ENCODE data around the gene JCHAIN. TPM values are rescaled to one million over a fixed set of nuclear protein-coding genes. Genes with fewer than 3 reads are reported as not detected.

Gene JCHAIN
- total and polyA plus RNA-seq, 2 of the 13 experiments (the other 11 are each of a cell fraction or from before 2014, with no cell fraction given) = not detected

- H3K36me3 ChIP-seq (replicated peaks in 1 of 2; ENCODE audit: control insufficient read depth in 1 of 2, insufficient read depth in 2 of 2, low read length in 2 of 2) = no peaks in the 10 kb centered on the region
- no peak overlapping the region for H3K27ac ChIP-seq (ENCODE audit: extremely low read length, insufficient read depth, low read length)
- TF ChIP-seq MIER3 (CRISPR knock-in tag; IDR thresholded peaks at IDR 0.05; ENCODE audit: borderline replicate concordance) (no peak), ATF7 (IDR thresholded peaks at IDR 0.05) (no peak), ATF7 (CRISPR knock-in tag; IDR thresholded peaks at IDR 0.05) (no peak), ZNF296 (CRISPR knock-in tag; conservative IDR thresholded peaks at IDR 0.05) (no peak), PATZ1 (CRISPR knock-in tag; IDR thresholded peaks at IDR 0.05) (no peak), TRAFD1 (CRISPR knock-in tag; IDR thresholded peaks at IDR 0.05; ENCODE audit: borderline replicate concordance) (no peak), ZNF225 (CRISPR knock-in tag; IDR thresholded peaks at IDR 0.05) (no peak), PLRG1 (conservative IDR thresholded peaks at IDR 0.05) (no peak), KAT2B (IDR thresholded peaks at IDR 0.05; ENCODE audit: borderline replicate concordance, low read depth, low read length) (no peak), ZNF878 (CRISPR knock-in tag; IDR thresholded peaks at IDR 0.05) (no peak), ZNF7 (CRISPR knock-in tag; IDR thresholded peaks at IDR 0.05) (no peak), ZNF674 (CRISPR knock-in tag; IDR thresholded peaks at IDR 0.05; ENCODE audit: low read depth) (no peak), ETV6 (CRISPR knock-in tag; conservative IDR thresholded peaks at IDR 0.05) (no peak), ZNF207 (IDR thresholded peaks at IDR 0.05; ENCODE audit: borderline replicate concordance) (no peak), ZNF468 (CRISPR knock-in tag; IDR thresholded peaks at IDR 0.05) (no peak), ASH2L (IDR thresholded peaks at IDR 0.05; ENCODE audit: insufficient read length, low read depth, low read length) (no peak), FOXA1 (IDR thresholded peaks at IDR 0.05) (no peak), FOXA1 (CRISPR knock-in tag; IDR thresholded peaks at IDR 0.05) (no peak), RBM39 (IDR thresholded peaks at IDR 0.05; ENCODE audit: low read depth, low read length, poor library complexity, severe bottlenecking) (no peak)
- no peaks in the 10 kb centered on the region for H3K79me2 ChIP-seq (ENCODE audit: insufficient read depth, low read length)
- H2AFZ ChIP-seq (ENCODE audit: low read length) = no peak overlapping the region
- no peaks in the 10 kb centered on the region for H3K4me1 ChIP-seq (ENCODE audit: insufficient read depth, low read length)
- no peak for DNase-seq (ENCODE audit: low spot score)
- ATAC-seq = no peak
- H3K9ac ChIP-seq (ENCODE audit: insufficient read depth, low read depth, low read length) = no peak overlapping the region
- no TSS peak for BruUV-seq (replicated peaks)
- intact Hi-C loops (cut with micrococcal nuclease; ENCODE audit: unreplicated experiment) (loop anchor here (10.0 kb wide), 1 partner anchor 246 kb away; the partner anchor contains the start of gene MOB1B), in situ Hi-C loops (cut with HindIII; ENCODE audit: extremely low pct_ligation_motif_present, low pct_unique_long_range_greater_than_20kb) (loop anchor here (25.0 kb wide), 2 partner anchors 354 to 1054 kb away; no protein-coding TSS in a partner anchor)
- WGBS (ENCODE audit: low lambda C conversion rate) = 24% methylated on average over 3 of the region's 3 CpGs
- no peaks in the 10 kb centered on the region for H3K27me3 ChIP-seq (ENCODE audit: control insufficient read depth in 1 of 2, insufficient read depth in 2 of 2, low read length in 2 of 2)
- no peak for FAIRE-seq
- no peaks in the 10 kb centered on the region for H4K20me1 ChIP-seq (ENCODE audit: insufficient read depth, low read length)
- H3K9me3 ChIP-seq (ENCODE audit: low read length) = no peaks in the 10 kb centered on the region
- ChIA-PET CTCF (ENCODE audit: low intra/inter-chr PET ratio, low total read pairs) (no interaction called here), POLR2A (no interaction called here)
- no peak overlapping the region for H3K4me3 ChIP-seq (replicated peaks in 1 of 3; ENCODE audit: insufficient read depth in 1 of 3, low read depth in 2 of 3, low read length in 3 of 3)
- no peak overlapping the region for H3K4me2 ChIP-seq (ENCODE audit: low read depth, low read length)
Observed at GRCh38 chr4:70658418-70658817, 7.9 kb downstream of the JCHAIN start.
